HG02840 (cell line): ENCODE data around the gene CCER1.
A peak's percentile ranks its signal among the peaks of the same experiment; 100 is the strongest.

ENCODE experiments used
- ATAC-seq: cut with Tn5 transposase; IDR thresholded peaks from one replicate; pipeline ENCODE4 v1.9.1; 2021; ENCODE audit warnings: mild to moderate bottlenecking, moderate library complexity, moderate number of reproducible peaks; ENCODE audit not compliant: unreplicated experiment, low FRiP score

The CCER1 gene

DNA sequence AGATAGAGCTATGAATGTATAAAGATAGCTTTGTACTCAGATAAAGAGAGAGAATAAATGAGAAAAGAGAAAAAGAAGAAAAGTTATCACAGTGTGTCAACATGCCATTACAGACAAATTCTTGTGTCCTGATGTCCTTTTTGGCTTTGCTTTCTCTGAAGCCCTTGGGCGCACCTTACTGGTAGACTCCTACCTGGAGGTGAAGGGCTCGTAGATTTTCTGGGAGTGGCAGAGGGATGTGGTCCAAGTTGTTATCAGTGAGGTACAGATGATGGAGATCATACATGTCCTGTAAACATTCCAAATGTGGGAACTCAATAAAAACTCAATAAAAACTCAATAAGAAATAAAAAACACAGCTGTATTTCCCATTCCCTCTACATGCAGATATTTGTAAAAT lies 14.9 kb upstream of the CCER1 start:
- ATAC-seq: no peak

DNA sequence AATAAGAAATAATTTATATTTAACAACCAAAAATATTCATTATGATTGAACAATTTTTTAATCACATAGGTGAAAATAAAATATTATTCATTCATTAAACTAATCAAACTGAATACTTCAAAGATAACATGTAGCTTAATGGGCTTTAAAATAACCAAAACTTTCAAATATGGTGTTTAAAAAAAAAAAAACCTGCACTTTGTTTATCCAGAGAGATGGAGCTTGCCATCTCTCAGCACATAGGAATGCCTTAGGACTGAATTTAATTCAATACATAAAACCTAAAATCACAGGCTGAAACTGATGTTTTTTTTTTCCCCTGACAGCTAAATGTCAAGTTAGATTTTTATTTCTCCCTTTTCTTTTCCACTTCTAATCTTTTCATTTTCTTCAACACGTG lies 14.4 kb upstream of the CCER1 start:
- no peak for ATAC-seq

- no peak for ATAC-seq
Measured at GRCh38 chr12:90965204-90965603, 10.2 kb upstream of the CCER1 start.

DNA sequence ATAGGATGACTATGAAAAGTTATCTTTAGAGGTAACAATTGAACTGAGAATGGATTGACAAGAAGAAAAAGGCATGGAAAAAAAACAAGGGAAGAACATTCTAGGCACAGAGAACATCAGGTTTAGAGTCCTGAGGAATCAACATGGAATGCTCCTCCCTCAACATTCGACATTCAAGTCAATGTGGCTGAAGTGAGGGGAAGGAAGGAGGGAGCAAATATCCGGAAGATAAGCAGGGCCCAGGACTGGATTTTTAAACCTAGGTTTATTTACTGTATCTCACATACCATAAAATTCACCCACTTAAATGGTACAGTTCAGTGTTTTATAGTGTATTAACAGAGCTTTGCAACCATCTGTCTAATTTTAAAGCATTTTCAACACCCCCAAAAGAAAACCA lies 9.6 kb upstream of the CCER1 start:
- ATAC-seq: no peak

GRCh38 chr12:90963946-90964345 lies 9.0 kb upstream of the CCER1 start:
- no peak for ATAC-seq

DNA sequence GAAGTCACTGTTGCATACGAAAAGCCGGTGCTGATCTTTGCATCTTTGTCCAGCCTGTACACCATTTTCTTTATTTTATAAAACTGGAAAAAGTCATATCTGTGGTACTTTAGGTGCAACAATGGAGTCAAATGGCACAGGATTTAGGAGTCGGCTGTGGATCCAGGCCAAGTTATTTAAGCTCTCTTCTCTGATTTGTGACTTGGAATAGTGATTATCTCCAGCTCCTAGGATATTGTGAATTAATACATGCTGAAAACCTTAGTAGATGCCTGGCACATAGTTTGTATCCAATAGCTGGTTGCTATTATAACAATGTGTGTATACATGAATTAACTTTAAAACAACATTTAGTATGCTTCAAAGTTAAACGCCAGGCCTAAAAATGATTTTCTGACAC lies 6.2 kb upstream of the CCER1 start:
- ATAC-seq: no peak

DNA sequence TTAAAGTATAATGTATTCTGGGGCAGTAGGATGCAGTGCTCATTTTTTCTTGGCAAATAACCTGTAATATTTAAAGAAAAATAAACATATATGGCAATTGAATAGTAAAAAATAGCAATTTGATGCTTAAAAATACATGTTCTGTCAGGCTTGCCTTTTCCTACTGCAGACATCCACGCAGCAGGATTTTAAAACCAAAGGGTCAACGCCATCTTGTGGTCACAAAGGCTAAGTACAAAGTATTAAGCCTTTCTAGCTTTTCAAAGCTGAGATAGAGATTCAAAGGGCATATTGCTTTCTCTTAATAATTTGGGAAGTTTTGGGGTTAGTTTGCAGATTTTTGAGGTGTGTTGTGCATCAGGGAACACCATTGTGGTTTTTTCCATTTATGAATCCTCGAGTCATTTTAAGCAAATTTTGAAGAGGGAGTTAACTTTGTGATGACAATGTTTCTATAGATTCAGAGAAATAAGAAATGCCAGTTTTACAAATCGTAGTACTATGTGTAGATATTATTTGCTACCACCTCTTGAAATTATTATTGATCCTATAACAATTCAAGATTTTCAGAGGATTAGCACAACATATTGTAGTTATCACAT lies 4.7 kb upstream of the CCER1 start:
- no peak for ATAC-seq

GRCh38 chr12:90959032-90959431 lies 4.1 kb upstream of the CCER1 start:
- no peak for ATAC-seq

DNA sequence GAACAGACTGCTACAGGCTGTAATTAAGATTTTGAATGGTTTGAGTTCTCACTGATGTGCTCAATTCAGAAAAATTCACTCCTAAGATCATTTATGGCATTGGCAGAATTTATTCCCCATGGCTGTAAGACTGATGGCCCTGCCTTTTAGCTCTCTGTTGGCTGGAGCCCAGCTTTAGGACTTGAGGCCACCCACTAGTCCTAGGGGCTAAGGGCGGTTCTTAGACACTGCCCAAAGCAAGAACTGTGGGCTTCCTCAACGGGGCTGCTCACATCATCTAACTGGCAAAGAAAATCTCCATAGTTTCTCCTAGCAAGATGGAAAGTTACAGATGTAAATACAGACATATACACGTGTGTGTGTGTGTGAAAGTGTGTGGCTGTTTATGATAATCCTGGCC lies 3.4 kb upstream of the CCER1 start:
- no peak for ATAC-seq

DNA sequence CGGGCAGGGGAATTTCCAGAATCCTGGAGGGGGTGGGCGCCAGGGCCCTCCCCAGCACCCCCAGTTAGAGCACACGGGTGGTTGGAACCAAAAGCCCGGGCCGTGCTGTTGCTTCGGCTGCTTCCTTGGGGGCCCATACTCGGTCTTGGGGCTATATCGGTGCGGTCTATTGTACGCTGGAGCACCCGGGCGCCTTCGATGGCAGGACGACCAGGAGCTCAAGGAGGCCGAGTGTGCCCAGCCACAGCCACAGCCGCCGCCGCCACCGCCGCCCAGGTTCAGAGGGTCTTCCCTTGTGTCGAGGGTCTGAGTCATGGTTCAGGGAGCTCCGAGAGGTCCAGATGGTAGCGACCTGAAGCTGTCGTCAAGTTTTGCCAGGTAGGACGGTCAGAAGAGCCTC lies 548 bp downstream of the CCER1 start:
- ATAC-seq: no peak

DNA sequence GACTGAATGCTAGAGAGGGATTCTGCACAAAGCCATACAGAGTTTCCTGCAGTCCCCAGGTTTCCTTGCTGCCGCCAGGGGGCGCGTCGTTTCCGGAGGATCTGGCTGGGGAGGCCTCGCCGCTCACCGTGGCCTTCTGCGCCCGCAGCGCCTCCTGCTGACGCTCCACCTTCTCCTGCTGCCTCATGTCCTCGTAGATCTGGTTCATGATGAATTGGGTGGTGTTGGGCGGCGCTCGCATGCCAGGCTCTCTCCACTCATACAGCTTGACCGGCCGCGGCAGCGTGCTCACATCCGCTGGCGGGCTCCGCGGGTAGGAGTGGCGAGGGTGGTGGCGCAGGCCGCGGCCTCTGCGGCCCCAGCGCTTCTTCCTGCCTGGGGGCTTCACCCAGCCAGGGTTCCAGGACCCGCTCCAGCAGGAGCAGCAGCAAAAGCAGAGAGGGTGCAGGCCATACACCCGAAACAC lies 987 bp downstream of the CCER1 start:
- ATAC-seq: no peak

GRCh38 chr12:90951432-90952105 lies 3.4 kb downstream of the CCER1 start:
- ATAC-seq: no peak

DNA sequence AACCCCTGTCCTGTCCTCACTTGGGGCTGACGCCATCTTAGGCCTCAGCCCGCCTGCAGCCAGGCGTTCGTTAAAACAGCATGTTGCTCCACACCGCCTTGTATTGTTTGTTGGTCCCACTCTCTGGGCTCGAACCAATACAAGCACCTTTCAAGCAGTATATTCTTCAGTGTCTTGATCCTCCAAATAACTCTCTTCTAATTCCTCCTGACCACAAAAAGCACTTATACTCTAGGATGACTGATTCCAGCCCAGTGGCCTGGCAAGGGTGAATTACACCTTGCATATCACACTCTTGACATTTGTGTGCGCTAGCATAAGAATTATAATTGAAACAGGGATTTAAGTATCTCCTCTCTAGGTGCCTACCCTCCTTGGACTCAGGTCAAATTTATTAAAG lies 7.1 kb downstream of the CCER1 start:
- ATAC-seq: no peak

- peak; percentile 56 for ATAC-seq
Measured at GRCh38 chr12:90945070-90945649, 9.8 kb downstream of the CCER1 start.

- no peak for ATAC-seq
Measured at GRCh38 chr12:90943255-90943654, 11.7 kb downstream of the CCER1 start.

DNA sequence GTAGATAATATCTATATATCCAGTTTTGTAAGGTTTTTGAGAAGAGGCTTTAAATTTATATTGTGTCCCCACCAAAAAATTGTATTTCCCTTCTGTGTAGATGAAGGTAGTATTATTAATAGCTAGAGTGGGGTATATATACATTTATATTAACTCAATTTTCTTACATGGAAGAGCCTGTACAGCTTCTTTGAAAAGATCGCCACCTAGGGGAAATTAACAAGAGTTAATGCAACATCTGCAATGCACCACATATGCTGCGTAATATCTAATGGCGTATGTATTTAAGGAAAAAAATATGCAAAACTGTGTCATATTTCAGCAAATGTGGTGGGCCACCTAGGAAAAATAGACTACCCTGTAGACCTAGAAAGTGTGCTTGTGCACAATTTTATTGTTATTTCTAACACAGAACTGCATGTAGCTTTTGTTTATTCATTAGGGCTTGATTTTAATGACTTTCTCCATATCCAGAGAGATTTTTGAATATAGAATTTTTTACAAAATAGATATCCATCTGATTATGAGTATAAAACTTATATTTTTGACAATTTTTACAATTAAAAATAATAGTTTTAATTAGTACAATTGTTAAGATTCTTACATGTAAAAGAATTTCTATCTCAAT lies 14.0 kb downstream of the CCER1 start:
- ATAC-seq: peak; percentile 79

DNA sequence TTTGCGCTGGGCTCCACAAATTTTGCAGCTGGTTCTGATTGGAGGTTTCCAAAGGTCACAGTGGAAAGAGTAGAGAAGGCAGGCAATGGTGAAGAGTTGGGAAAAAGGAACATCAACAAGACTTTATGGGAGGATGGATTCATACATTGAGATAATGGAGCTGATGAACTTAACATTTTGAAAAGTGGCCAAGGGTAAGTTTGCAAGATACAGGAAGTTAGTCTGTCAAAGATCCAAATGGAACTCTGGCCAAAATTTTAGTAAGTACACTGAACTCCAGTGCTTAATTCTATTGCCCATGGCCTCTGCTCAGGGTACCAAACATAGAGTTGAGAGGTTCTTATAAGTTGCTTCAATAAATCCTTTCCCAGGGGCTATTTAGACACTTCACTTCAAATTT lies 15.6 kb downstream of the CCER1 start:
- no peak for ATAC-seq

GRCh38 chr12:90938451-90938850 lies 16.5 kb downstream of the CCER1 start:
- ATAC-seq: no peak

- ATAC-seq: no peak
Measured at GRCh38 chr12:90937651-90938050, 17.3 kb downstream of the CCER1 start.

- ATAC-seq: no peak
Measured at GRCh38 chr12:90936230-90937005, 18.6 kb downstream of the CCER1 start.

DNA sequence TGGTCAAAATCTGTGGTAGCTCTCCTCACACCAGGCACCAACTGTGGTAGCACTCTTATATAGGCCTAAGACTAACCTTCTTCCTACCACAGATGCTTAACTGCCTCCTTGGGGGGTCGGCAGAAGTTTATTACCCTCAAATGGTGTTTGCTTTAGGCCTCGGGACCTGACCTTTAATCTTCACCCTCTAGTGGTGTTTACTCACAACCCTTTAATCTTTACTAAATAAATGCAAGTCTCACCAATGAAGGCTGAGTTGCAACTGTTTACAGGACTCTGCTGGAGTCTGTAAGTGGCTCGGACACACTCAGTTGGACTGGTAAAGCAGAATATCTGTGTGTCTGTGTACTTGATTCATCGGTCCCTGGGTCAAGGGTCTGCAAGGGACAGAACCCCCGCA lies 29.4 kb downstream of the CCER1 start:
- ATAC-seq: no peak
